Tibial nerve (tissue), 4 donors: ENCODE results near the gene RAB3C. TPM values are rescaled to one million over a fixed set of nuclear protein-coding genes. Genes with fewer than 3 reads are reported as not detected.

ENCODE experiments used
- DNase-seq, 2 donors: peaks; one replicate each; pipeline ENCODE4 v3.0.0-alpha.2; 2019; ENCODE audit warnings: low spot score in 2 of 2
- H3K27ac ChIP-seq, 4 donors: fragments of 200-600 bp; sonication (generic) in 3 of 4; one replicate each; pipeline ENCODE4 v1.5.1; 2017 to 2019; ENCODE audit warnings: mild to moderate bottlenecking in 1 of 4
- H3K27me3 ChIP-seq, 2 donors: fragments of 200-600 bp; sonication (generic) in 1 of 2; one replicate each; pipeline versions ENCODE4 v1.5.1 to v1.6.0; 2017 to 2019
- H3K36me3 ChIP-seq, 3 donors: fragments of 200-600 bp; sonication (generic); one replicate each; pipeline ENCODE4 v1.5.1; 2018 to 2019
- H3K4me1 ChIP-seq, 4 donors: fragments of 200-600 bp; sonication (generic) in 3 of 4; one replicate each; pipeline ENCODE4 v1.5.1; 2017 to 2019
- H3K4me3 ChIP-seq, 4 donors: fragments of 200-600 bp; sonication (generic) in 3 of 4; one replicate each; pipeline ENCODE4 v1.5.1; 2017 to 2019; ENCODE audit warnings: mild to moderate bottlenecking in 1 of 4, moderate library complexity in 1 of 4
- H3K9me3 ChIP-seq, 4 donors: fragments of 200-600 bp; sonication (generic) in 3 of 4; one replicate each; pipeline ENCODE4 v1.5.1; 2017 to 2019
- EP300 ChIP-seq, 2 donors: sonication (generic); formaldehyde crosslinking; IDR thresholded peaks; one replicate each; pipeline ENCODE4 v1.6.1; 2017; ENCODE audit warnings: antibody characterized with exemption in 2 of 2, mild to moderate bottlenecking in 1 of 2
- POLR2A ChIP-seq, 2 donors: fragments of 450-650 bp; IDR thresholded peaks; one replicate each; pipeline ENCODE4 v1.6.1; 2017; ENCODE audit warnings: antibody characterized with exemption in 2 of 2, mild to moderate bottlenecking in 2 of 2, moderate library complexity in 2 of 2
- WGBS, 2 donors: methylation state at CpG; one replicate each; pipeline ENCODE4 v1.1.5; 2018; 5-methylcytosine and 5-hydroxymethylcytosine counted together
- total RNA-seq, 4 donors: library from RNA; depleted of rRNA; stranded (reverse); fragments of >200 nt; gene quantifications; one replicate each; pipeline ENCODE4 v1.1.0, GENCODE V29; 2016
- TF ChIP-seq, protein P1 (sequence below), 5 experiments: fragments of 200-600 bp in 3 of 5; fragments of 450-650 bp in 2 of 5; sonication (generic) in 3 of 5; IDR thresholded peaks; one replicate each; pipeline ENCODE4 v1.5.1; 2016 to 2019; ENCODE audit warnings: antibody characterized with exemption in 5 of 5, mild to moderate bottlenecking in 3 of 5, moderate library complexity in 2 of 5

Gene RAB3C
- total RNA-seq, 4 donors from 2014 or later: under 0.01 to 1.2 (median 1.0) TPM

DNA sequence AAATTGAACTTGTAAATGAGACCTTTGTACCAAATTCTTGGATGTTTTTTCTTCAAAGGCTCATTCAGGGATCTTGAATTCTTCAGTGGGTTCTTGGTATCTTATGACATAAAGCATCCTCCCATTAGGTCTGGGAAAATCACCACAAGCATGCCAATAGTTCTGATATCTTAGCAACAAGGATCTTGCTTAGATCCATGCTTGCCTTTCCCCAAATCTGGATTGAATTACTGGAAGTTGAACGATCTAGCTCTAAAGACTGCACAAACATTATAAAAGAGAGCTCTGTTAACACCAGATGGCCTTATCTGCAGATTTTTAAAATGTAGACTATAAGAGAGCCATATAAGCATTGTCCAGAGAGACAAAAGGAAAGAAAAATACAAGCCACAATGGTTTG lies 266.3 kb downstream of the RAB3C start:
- no peaks in the 10 kb centered on the region for H3K36me3 ChIP-seq
- H3K4me1 ChIP-seq: peaks cover 0 to 3% (median 0%) of the 10 kb centered on the region in 4 donors
- no peaks in the 10 kb centered on the region for H3K9me3 ChIP-seq
- TF ChIP-seq EP300 (IDR thresholded peaks at IDR 0.05) (no peak), POLR2A (IDR thresholded peaks at IDR 0.05) (no peak)
- TF ChIP-seq, protein P1, sequence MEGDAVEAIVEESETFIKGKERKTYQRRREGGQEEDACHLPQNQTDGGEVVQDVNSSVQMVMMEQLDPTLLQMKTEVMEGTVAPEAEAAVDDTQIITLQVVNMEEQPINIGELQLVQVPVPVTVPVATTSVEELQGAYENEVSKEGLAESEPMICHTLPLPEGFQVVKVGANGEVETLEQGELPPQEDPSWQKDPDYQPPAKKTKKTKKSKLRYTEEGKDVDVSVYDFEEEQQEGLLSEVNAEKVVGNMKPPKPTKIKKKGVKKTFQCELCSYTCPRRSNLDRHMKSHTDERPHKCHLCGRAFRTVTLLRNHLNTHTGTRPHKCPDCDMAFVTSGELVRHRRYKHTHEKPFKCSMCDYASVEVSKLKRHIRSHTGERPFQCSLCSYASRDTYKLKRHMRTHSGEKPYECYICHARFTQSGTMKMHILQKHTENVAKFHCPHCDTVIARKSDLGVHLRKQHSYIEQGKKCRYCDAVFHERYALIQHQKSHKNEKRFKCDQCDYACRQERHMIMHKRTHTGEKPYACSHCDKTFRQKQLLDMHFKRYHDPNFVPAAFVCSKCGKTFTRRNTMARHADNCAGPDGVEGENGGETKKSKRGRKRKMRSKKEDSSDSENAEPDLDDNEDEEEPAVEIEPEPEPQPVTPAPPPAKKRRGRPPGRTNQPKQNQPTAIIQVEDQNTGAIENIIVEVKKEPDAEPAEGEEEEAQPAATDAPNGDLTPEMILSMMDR (IDR thresholded peaks at IDR 0.05): no peak
- no peak for DNase-seq
- H3K27me3 ChIP-seq: no peaks in the 10 kb centered on the region
- no peak overlapping the region for H3K4me3 ChIP-seq
- H3K27ac ChIP-seq: no peak overlapping the region
- 8 to 14% methylated on average over 1 of the region's 1 CpG for WGBS, 2 donors

DNA sequence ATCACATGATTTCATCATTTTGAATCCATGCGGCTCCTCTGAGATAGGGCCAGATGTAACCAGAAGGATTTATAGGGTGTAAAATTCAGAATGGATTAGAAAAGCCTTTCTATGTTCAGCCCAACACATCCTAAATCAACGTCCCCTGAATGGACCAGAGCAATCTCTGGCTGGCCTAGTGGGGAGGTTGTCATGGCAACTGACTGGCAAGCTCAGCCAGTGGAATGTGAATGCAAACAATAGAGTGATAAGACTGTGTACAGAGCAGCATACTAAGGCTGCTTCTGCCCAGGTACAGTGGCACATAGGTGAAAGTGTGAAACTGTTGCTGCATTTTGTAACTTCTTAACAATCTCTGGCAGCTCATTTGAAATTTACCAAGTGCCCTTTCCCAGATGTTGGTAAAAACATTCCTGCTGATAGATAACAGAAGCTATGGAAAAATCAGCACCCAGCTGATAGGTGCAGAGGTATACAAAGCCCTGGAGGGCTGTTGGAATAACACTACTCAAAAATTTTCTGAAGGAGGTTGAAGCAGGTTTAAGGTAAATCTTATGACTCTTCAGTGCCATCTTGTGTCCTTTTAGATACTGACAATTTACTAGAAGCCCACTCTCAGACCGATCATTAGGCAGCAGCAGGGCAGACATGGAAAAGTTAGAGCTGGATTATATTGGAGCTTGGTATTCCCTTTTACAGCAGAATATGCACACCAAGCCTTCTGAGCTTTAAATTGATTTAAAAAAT lies 267.2 kb downstream of the RAB3C start:
- Histone ChIP-seq H3K4me3 (no peak overlapping the region), H3K9me3 (no peaks in the 10 kb centered on the region), H3K27me3 (no peaks in the 10 kb centered on the region), H3K4me1 (peaks cover 0 to 3% (median 0%) of the 10 kb centered on the region in 4 donors), H3K36me3 (no peaks in the 10 kb centered on the region), H3K27ac (no peak overlapping the region)
- TF ChIP-seq, protein P1 (IDR thresholded peaks at IDR 0.05): peak; percentile 17 to 47 (median 38)
- TF ChIP-seq EP300 (IDR thresholded peaks at IDR 0.05): no peak
- 27 to 32% methylated on average over 3 of the region's 3 CpGs for WGBS, 2 donors
- no peak for DNase-seq

DNA sequence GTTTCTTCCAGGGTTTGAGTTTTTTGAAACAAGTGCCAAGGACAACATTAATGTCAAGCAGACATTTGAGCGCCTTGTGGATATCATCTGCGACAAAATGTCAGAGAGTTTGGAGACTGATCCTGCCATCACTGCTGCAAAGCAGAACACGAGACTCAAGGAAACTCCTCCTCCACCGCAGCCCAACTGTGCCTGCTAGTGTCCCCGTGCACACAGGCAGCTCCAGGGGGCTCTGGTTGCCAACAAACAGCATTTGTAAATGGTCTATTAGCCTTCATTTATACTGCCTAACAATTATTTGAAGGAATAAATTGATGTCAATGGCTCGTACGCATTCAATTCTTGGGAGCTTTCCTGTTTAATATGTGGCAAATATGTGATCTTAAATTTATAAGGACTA lies 268.3 kb downstream of the RAB3C start:
- H3K27ac ChIP-seq: no peak overlapping the region
- no peaks in the 10 kb centered on the region for H3K9me3 ChIP-seq
- WGBS, 2 donors: 69% methylated on average over 7 of the region's 7 CpGs
- no peaks in the 10 kb centered on the region for H3K27me3 ChIP-seq
- peaks cover 0 to 3% (median 0%) of the 10 kb centered on the region in 4 donors for H3K4me1 ChIP-seq
- no peak for TF ChIP-seq POLR2A (IDR thresholded peaks at IDR 0.05)
- no peak for TF ChIP-seq EP300 (IDR thresholded peaks at IDR 0.05)
- TF ChIP-seq, protein P1 (IDR thresholded peaks at IDR 0.05): no peak
- H3K36me3 ChIP-seq: no peaks in the 10 kb centered on the region
- DNase-seq: no peak
- no peak overlapping the region for H3K4me3 ChIP-seq

DNA sequence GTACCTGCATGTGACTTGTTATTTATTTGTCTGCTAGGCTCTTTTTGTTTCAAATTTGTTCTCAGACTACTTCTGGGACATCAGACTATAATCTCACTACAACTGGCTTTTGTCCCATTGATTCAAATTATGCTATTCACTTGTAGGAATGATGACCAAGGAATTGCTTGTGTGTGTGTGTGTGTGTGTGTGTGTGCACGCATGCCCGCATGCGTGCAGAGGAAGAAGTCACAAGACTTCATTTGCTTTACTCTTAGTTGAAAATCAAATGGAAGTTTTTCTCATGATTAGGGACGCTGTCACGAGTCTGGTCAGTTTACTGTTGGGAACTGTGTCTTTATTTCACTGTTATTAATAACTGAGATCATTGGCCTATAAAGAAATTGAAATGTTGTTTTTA lies 268.7 kb downstream of the RAB3C start:
- TF ChIP-seq POLR2A (IDR thresholded peaks at IDR 0.05): no peak
- TF ChIP-seq EP300 (IDR thresholded peaks at IDR 0.05): no peak
- TF ChIP-seq, protein P1 (IDR thresholded peaks at IDR 0.05): no peak
- H3K36me3 ChIP-seq: no peaks in the 10 kb centered on the region
- peaks cover 0 to 3% (median 0%) of the 10 kb centered on the region in 4 donors for H3K4me1 ChIP-seq
- H3K27ac ChIP-seq: no peak overlapping the region
- no peaks in the 10 kb centered on the region for H3K9me3 ChIP-seq
- no peak for DNase-seq
- no peaks in the 10 kb centered on the region for H3K27me3 ChIP-seq
- no peak overlapping the region for H3K4me3 ChIP-seq
- 75 to 76% methylated on average over 5 of the region's 5 CpGs for WGBS, 2 donors

DNA sequence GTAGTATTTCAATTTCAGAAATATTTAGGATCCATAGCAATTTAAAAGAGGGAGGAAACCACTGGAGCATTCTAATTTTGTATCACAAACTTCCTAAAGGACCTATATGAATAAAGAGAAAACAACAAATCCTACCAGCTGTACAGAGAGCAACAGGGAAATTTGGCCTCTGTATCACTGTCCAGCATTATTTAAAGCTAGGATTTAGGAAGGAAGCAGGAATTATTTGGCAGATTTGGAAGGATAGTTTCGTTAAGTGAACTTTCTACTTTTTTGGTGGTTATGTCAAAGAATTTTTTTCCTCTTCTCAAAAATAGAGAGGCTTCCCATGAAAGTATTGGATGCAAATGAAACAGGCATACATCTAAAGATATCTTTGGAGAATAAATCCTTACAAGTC lies 269.7 kb downstream of the RAB3C start:
- H3K27ac ChIP-seq: no peak overlapping the region
- DNase-seq: no peak
- TF ChIP-seq, protein P1 (IDR thresholded peaks at IDR 0.05): no peak
- TF ChIP-seq POLR2A (IDR thresholded peaks at IDR 0.05): no peak
- TF ChIP-seq EP300 (IDR thresholded peaks at IDR 0.05): no peak
- no peaks in the 10 kb centered on the region for H3K36me3 ChIP-seq
- 86 to 88% methylated on average over 1 of the region's 1 CpG for whole genome bisulfite sequencing, 2 donors
- no peaks in the 10 kb centered on the region for H3K9me3 ChIP-seq
- no peak overlapping the region for H3K4me3 ChIP-seq
- H3K27me3 ChIP-seq: no peaks in the 10 kb centered on the region
- peaks cover 0 to 3% (median 0%) of the 10 kb centered on the region in 4 donors for H3K4me1 ChIP-seq
